Loucy (cell line): ENCODE data around the gene SRCIN1.
"Not testable (repeated sequence)": the region's sequence is repeated elsewhere in the genome, so short reads cannot be mapped to it uniquely, and the experiment has no call there.

Source experiments
- H2AFZ ChIP-seq: fragments of 200-600 bp; sonication (generic); 2 replicates; pipeline ENCODE4 v1.6.0; 2016; ENCODE audit warnings: antibody characterized with exemption, mild to moderate bottlenecking, low read length, moderate library complexity
- H3F3A ChIP-seq: fragments of 200-600 bp; 2 replicates; pipeline ENCODE4 v1.6.0; 2016; ENCODE audit warnings: antibody characterized with exemption, low read depth, mild to moderate bottlenecking
- H3K27me3 ChIP-seq: fragments of 200-600 bp; sonication (generic); 2 replicates; pipeline ENCODE4 v1.6.1; 2014; ENCODE audit warnings: low read length, mild to moderate bottlenecking; ENCODE audit not compliant: insufficient read depth, poor library complexity, severe bottlenecking
- H3K36me3 ChIP-seq: fragments of 200-600 bp; sonication (generic); 2 replicates; pipeline ENCODE4 v1.6.1; 2016; ENCODE audit warnings: low read length; ENCODE audit not compliant: insufficient read depth
- H3K4me1 ChIP-seq: fragments of 200-600 bp; sonication (generic); 2 replicates; pipeline ENCODE4 v1.5.1; 2014; ENCODE audit warnings: low read length, mild to moderate bottlenecking; ENCODE audit not compliant: insufficient read depth, poor library complexity, severe bottlenecking
- H3K4me2 ChIP-seq: fragments of 200-600 bp; sonication (generic); 2 replicates; pipeline ENCODE4 v1.6.0; 2014; ENCODE audit warnings: antibody characterized with exemption, low read length, low read depth, mild to moderate bottlenecking; ENCODE audit not compliant: poor library complexity, severe bottlenecking
- H3K4me3 ChIP-seq: fragments of 200-600 bp; sonication (generic); 2 replicates; pipeline ENCODE4 v1.5.1; 2014; ENCODE audit warnings: low read length, mild to moderate bottlenecking, mixed read lengths; ENCODE audit not compliant: poor library complexity, severe bottlenecking
- H3K79me2 ChIP-seq: fragments of 200-600 bp; sonication (generic); 2 replicates; pipeline ENCODE4 v1.6.1; 2014; ENCODE audit warnings: low read length; ENCODE audit not compliant: insufficient read depth
- H3K9ac ChIP-seq: fragments of 200-600 bp; sonication (generic); 2 replicates; pipeline ENCODE4 v1.6.0; 2014; ENCODE audit warnings: mild to moderate bottlenecking, low read depth, low read length, moderate library complexity; ENCODE audit not compliant: poor library complexity, severe bottlenecking
- H3K9me2 ChIP-seq: fragments of 200-600 bp; sonication (generic); replicated peaks from 2 replicates; pipeline ENCODE4 v1.6.1; 2016; ENCODE audit warnings: low read depth, low read length, mixed read lengths
- H3K9me3 ChIP-seq: fragments of 200-600 bp; sonication (generic); 2 replicates; pipeline ENCODE4 v1.6.1; 2014; ENCODE audit warnings: mild to moderate bottlenecking, antibody characterized with exemption, low read length, low read depth; ENCODE audit not compliant: insufficient read depth
- H4K20me1 ChIP-seq: fragments of 200-600 bp; sonication (generic); 2 replicates; pipeline ENCODE4 v1.6.0; 2014; ENCODE audit warnings: antibody characterized with exemption, low read length, mild to moderate bottlenecking; ENCODE audit not compliant: insufficient read depth, poor library complexity, severe bottlenecking
- EZH2phosphoT487 ChIP-seq: fragments of 200-600 bp; IDR thresholded peaks from 2 replicates; pipeline ENCODE4 v1.6.1; 2018; ENCODE audit warnings: antibody characterized with exemption, mild to moderate bottlenecking, moderate library complexity, borderline replicate concordance
- TF ChIP-seq, protein P1 (sequence below): fragments of 200-600 bp; sonication (generic); conservative IDR thresholded peaks from 2 replicates; pipeline ENCODE4 v1.5.1; 2014; ENCODE audit warnings: mild to moderate bottlenecking, antibody characterized with exemption, low read length

The SRCIN1 gene

DNA sequence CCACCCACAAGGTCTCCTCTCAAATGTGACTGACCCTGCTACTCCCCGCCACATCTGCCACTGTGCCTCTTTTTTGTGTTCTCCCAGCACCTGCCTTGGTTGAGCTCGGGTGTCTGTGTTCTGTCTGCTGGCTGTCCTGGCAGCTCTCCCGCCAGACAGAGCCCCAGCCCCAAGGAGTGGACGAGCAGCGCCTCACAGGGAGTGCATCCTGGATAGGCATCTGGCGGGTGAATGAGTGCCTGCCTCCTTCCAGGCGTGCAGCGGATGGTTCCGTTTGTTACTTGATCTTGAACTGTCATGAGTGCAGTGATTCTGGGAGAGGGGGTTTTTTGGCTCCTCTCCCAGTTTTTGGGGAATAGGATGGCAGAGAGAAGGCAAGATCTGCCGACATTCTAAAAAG lies 77.6 kb downstream of the SRCIN1 start:
- H3K4me1 ChIP-seq, H4K20me1 ChIP-seq, H3K79me2 ChIP-seq, H3K4me3 ChIP-seq, H3K27me3 ChIP-seq, H3K9me3 ChIP-seq, H3K9me2 ChIP-seq, H3F3A ChIP-seq, H3K9ac ChIP-seq, H2AFZ ChIP-seq, H3K36me3 ChIP-seq, H3K4me2 ChIP-seq: not testable (repeated sequence)

DNA sequence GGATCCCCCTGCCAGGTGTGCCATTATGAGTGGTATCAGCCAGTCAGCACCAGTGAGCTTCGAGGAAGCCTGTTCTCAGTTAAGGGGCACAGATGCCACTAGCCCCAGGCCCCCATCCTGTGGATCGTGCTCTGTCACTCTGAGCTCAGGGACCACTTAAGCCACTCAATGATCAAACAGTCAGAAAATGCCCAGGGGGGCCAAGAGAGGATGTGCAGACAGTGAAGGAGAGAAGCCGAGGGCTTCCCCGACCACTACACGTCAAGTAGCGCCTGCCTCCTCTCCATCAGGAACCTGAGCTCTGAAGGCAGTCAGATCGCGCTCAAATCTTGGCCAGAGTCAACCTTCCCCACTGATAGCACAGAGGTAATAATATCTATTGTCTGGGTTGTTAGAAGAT lies 79.2 kb downstream of the SRCIN1 start:
- not testable (repeated sequence) for H2AFZ ChIP-seq, H3K4me2 ChIP-seq, H3F3A ChIP-seq, H3K9me3 ChIP-seq, H3K4me3 ChIP-seq, H3K36me3 ChIP-seq, H3K4me1 ChIP-seq, H3K27me3 ChIP-seq, H3K9me2 ChIP-seq, H4K20me1 ChIP-seq, H3K79me2 ChIP-seq, H3K9ac ChIP-seq

DNA sequence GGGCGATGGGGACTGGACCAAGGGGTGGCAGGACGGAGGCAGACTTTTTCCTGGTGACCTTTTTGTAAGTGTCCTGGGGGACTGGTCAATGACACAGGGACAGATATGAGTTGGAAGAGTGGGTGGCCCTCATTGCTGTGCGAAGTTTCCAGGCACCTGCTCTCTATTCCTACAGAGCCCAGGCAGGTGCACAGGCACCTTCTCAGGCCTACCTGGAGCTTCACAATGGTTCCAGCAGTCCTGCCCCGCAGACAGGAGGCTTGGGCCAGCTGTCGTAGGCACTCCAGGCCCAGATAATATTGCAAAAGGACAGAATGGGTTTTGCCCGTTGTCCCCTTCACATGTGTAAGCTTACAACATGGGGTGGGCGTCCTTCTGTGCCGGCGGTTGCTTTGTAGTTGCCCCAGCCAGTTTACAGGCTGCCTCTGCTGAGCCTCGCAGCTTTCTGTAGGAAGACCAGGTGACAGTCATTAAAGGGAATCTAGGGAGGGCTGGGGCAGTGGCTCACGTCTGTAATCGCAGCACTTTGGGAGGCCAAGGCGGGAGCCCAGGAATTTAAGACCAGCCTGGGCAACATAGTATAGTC lies 93.2 kb downstream of the SRCIN1 start:
- H3K4me3 ChIP-seq = no peak overlapping the region
- H3K4me1 ChIP-seq = no peaks in the 10 kb centered on the region
- no peak overlapping the region for H2AFZ ChIP-seq
- no peaks in the 10 kb centered on the region for H3K9me2 ChIP-seq
- H3K36me3 ChIP-seq = no peaks in the 10 kb centered on the region
- no peak overlapping the region for H3K4me2 ChIP-seq
- H3K9ac ChIP-seq = no peak overlapping the region
- H3F3A ChIP-seq = no peaks in the 10 kb centered on the region
- no peaks in the 10 kb centered on the region for H3K27me3 ChIP-seq
- no peaks in the 10 kb centered on the region for H3K79me2 ChIP-seq
- no peak for TF ChIP-seq EZH2phosphoT487
- TF ChIP-seq, protein P1, sequence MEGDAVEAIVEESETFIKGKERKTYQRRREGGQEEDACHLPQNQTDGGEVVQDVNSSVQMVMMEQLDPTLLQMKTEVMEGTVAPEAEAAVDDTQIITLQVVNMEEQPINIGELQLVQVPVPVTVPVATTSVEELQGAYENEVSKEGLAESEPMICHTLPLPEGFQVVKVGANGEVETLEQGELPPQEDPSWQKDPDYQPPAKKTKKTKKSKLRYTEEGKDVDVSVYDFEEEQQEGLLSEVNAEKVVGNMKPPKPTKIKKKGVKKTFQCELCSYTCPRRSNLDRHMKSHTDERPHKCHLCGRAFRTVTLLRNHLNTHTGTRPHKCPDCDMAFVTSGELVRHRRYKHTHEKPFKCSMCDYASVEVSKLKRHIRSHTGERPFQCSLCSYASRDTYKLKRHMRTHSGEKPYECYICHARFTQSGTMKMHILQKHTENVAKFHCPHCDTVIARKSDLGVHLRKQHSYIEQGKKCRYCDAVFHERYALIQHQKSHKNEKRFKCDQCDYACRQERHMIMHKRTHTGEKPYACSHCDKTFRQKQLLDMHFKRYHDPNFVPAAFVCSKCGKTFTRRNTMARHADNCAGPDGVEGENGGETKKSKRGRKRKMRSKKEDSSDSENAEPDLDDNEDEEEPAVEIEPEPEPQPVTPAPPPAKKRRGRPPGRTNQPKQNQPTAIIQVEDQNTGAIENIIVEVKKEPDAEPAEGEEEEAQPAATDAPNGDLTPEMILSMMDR = no peak
- H3K9me3 ChIP-seq = no peaks in the 10 kb centered on the region
- no peaks in the 10 kb centered on the region for H4K20me1 ChIP-seq

DNA sequence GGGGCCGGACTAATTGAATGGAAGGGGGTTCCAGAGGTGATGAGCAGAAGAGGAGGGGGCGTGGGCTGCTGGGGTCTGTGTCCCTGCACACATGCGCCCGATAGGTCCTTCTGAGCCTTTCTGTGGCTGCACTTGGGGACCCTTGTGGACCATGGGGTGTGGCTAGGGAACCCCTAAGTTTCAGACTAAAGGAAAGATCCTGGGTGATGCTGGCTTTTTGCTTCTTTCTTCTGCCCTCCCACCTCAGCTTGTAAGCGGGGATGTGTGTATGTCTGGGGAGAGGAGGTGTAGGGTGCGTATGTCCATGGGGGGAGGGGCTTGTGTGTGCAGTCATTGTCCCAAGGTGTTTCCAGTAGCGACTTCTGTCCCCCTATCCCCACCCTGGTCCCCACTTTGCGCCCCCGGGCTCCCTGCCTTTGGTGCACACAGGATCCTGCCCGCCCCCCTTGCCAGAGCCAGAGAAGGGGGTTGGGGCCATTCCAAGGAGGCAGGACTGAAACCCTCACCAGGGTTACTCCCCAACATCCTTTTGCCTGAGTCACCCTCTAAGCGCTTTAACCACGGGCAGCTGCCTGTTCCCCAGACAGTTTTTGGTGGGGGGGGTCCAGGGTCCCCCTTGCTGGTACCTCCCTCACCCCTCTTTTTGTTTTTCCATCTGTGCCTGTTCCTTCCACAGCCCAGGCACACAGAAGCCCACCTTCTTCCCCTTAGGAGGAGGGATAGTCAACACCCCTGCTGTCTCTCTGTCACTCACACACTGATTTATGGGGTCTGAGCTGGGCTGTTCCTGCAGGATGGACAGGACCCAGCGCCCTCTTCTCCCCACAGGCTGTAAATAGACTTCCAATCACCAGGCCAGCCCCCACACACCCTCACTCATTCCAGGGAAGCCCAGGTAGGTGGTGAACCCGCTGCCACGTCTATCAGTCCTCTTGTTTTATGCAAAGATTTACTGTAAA lies 94.3 kb downstream of the SRCIN1 start:
- Histone ChIP-seq H3K9ac (no peak overlapping the region), H3K4me3 (no peak overlapping the region), H3K4me2 (no peak overlapping the region)

More for the DNA sequence above, 94.3 kb downstream of the SRCIN1 start:
- Histone ChIP-seq H4K20me1 (no peaks in the 10 kb centered on the region), H3F3A (no peaks in the 10 kb centered on the region), H3K36me3 (peaks cover 3% of the 10 kb centered on the region; the same call in 1 of the 2 replicates), H3K9me3 (no peaks in the 10 kb centered on the region), H2AFZ (no peak overlapping the region), H3K27me3 (no peaks in the 10 kb centered on the region), H3K4me1 (no peaks in the 10 kb centered on the region), H3K79me2 (no peaks in the 10 kb centered on the region), H3K9me2 (no peaks in the 10 kb centered on the region)
- no peak for TF ChIP-seq EZH2phosphoT487
- TF ChIP-seq, protein P1 = no peak
